SW 1271 (cell line): ENCODE results near the gene AADACL2.
"Not testable (repeated sequence)": the region's sequence is repeated elsewhere in the genome, so short reads cannot be mapped to it uniquely, and the experiment has no call there.

ENCODE experiments used
- DNase-seq, 2 experiments: peaks; one replicate each; lab custom pipeline; 2025; lab: John Stamatoyannopoulos, UW

The AADACL2 gene

GRCh38 chr3:151765685-151766084 lies 32.0 kb downstream of the AADACL2 start:
- DNase-seq, result peak in 1 of 2 experiments; percentile 58

- peak; percentile 49 to 88 for DNase-seq
Observed at GRCh38 chr3:151766454-151766853, 32.7 kb downstream of the AADACL2 start.

- DNase-seq, result peak in 1 of 2 experiments; percentile 27
Observed at GRCh38 chr3:151768393-151768930, 34.7 kb downstream of the AADACL2 start.

GRCh38 chr3:151769175-151769574 lies 35.4 kb downstream of the AADACL2 start:
- DNase-seq, result no peak

- no peak for DNase-seq
Observed at GRCh38 chr3:151770956-151771355, 37.2 kb downstream of the AADACL2 start.

GRCh38 chr3:151772825-151773480 lies 39.2 kb downstream of the AADACL2 start:
- DNase-seq, result no peak

GRCh38 chr3:151774235-151774634 lies 40.5 kb downstream of the AADACL2 start:
- no peak for DNase-seq

- DNase-seq, result no peak
Observed at GRCh38 chr3:151774910-151775309, 41.2 kb downstream of the AADACL2 start.

- DNase-seq, result no peak
Observed at GRCh38 chr3:151775314-151776258, 41.9 kb downstream of the AADACL2 start.

- no peak for DNase-seq
Observed at GRCh38 chr3:151776259-151776740, 42.6 kb downstream of the AADACL2 start.

- no peak for DNase-seq
Observed at GRCh38 chr3:151777880-151778279, 44.2 kb downstream of the AADACL2 start.

GRCh38 chr3:151787626-151788025 lies 53.9 kb downstream of the AADACL2 start:
- DNase-seq, result no peak

- no peak for DNase-seq
Observed at GRCh38 chr3:151788401-151788800, 54.7 kb downstream of the AADACL2 start.

GRCh38 chr3:151789853-151790463 lies 56.2 kb downstream of the AADACL2 start:
- no peak for DNase-seq

- DNase-seq, result not testable (repeated sequence)
Observed at GRCh38 chr3:151790763-151791162, 57.0 kb downstream of the AADACL2 start.

- DNase-seq, result no peak
Observed at GRCh38 chr3:151792411-151792810, 58.7 kb downstream of the AADACL2 start.

GRCh38 chr3:151793636-151794035 lies 59.9 kb downstream of the AADACL2 start:
- no peak for DNase-seq

GRCh38 chr3:151794080-151794479 lies 60.4 kb downstream of the AADACL2 start:
- no peak for DNase-seq

- DNase-seq, result peak in 1 of 2 experiments; percentile 26
Observed at GRCh38 chr3:151795276-151795675, 61.5 kb downstream of the AADACL2 start.

- no peak for DNase-seq
Observed at GRCh38 chr3:151796105-151796680, 62.5 kb downstream of the AADACL2 start.

- DNase-seq, result no peak
Observed at GRCh38 chr3:151798466-151798865, 64.7 kb downstream of the AADACL2 start.

- no peak for DNase-seq
Observed at GRCh38 chr3:151800431-151800830, 66.7 kb downstream of the AADACL2 start.
